ENCODE data around the gene APBA1. TPM values are rescaled to one million over a fixed set of nuclear protein-coding genes. Genes with fewer than 3 reads are reported as not detected.

Gene APBA1
- polyA plus RNA-seq, 3 donors, result 1.6 TPM; not detected in 2

- peaks cover 0 to 3% of the 10 kb centered on the region in 2 donors for H3K27me3 ChIP-seq (ENCODE audit: control insufficient read depth in 2 of 2, insufficient read depth in 2 of 2, low read length in 2 of 2)
- peaks cover 0 to 2% (median 1%) of the 10 kb centered on the region in 3 donors for H3K27me3 Mint-ChIP-seq (ENCODE audit: low read depth in 3 of 3)
- no peak overlapping the region for H3K4me3 Mint-ChIP-seq
- no peaks in the 10 kb centered on the region for H3K4me1 ChIP-seq (ENCODE audit: control insufficient read depth in 1 of 2, insufficient read depth in 2 of 2, low read length in 2 of 2)
- H3K9ac ChIP-seq (ENCODE audit: insufficient read depth, low read length, poor library complexity, severe bottlenecking), result no peak overlapping the region
- TF ChIP-seq, protein P1, sequence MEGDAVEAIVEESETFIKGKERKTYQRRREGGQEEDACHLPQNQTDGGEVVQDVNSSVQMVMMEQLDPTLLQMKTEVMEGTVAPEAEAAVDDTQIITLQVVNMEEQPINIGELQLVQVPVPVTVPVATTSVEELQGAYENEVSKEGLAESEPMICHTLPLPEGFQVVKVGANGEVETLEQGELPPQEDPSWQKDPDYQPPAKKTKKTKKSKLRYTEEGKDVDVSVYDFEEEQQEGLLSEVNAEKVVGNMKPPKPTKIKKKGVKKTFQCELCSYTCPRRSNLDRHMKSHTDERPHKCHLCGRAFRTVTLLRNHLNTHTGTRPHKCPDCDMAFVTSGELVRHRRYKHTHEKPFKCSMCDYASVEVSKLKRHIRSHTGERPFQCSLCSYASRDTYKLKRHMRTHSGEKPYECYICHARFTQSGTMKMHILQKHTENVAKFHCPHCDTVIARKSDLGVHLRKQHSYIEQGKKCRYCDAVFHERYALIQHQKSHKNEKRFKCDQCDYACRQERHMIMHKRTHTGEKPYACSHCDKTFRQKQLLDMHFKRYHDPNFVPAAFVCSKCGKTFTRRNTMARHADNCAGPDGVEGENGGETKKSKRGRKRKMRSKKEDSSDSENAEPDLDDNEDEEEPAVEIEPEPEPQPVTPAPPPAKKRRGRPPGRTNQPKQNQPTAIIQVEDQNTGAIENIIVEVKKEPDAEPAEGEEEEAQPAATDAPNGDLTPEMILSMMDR (IDR thresholded peaks at IDR 0.05), result peak; percentile 78
- intact Hi-C loops (cut with micrococcal nuclease), result loop anchor here (5.0 kb wide), 2 partner anchors 455 to 690 kb away; no protein-coding TSS in a partner anchor
- no peak overlapping the region for H3K27ac Mint-ChIP-seq
- no peaks in the 10 kb centered on the region for H3K4me1 Mint-ChIP-seq
- H3K4me2 ChIP-seq (replicated peaks; ENCODE audit: extremely low read depth, low read length, poor library complexity, severe bottlenecking), result no peak overlapping the region
- no peaks in the 10 kb centered on the region for H3K36me3 Mint-ChIP-seq
- no peaks in the 10 kb centered on the region for H3K79me2 ChIP-seq (ENCODE audit: insufficient read depth, low read length)
- H4K20me1 ChIP-seq (ENCODE audit: insufficient read depth, low read length), result no peaks in the 10 kb centered on the region
- no peak overlapping the region for H3K27ac ChIP-seq (ENCODE audit: low read depth in 1 of 2, low read length in 2 of 2)
- no peaks in the 10 kb centered on the region for H3K36me3 ChIP-seq (replicated peaks in 1 of 2; ENCODE audit: control insufficient read depth in 1 of 2, insufficient read depth in 2 of 2, low read length in 2 of 2)
- WGBS (ENCODE audit: insufficient coverage), result 89% methylated on average over 10 of the region's 16 CpGs
- H3K9me3 Mint-ChIP-seq, result peaks cover 0 to 5% (median 0%) of the 10 kb centered on the region in 7 donors
- no peak overlapping the region for H2AFZ ChIP-seq (ENCODE audit: insufficient read depth, low read depth, low read length, poor library complexity, severe bottlenecking)
- H3K4me3 ChIP-seq (replicated peaks in 1 of 3; ENCODE audit: low read depth in 2 of 3, low read length in 3 of 3), result no peak overlapping the region
- no peaks in the 10 kb centered on the region for H3K9me3 ChIP-seq (replicated peaks in 1 of 2; ENCODE audit: control insufficient read depth in 1 of 2, insufficient read depth in 1 of 2, low read length in 2 of 2)
- DNase-seq, result peak; percentile 25 to 49 (median 45)
Measured at GRCh38 chr9:69421908-69422801, 250.0 kb downstream of the APBA1 start.

DNA sequence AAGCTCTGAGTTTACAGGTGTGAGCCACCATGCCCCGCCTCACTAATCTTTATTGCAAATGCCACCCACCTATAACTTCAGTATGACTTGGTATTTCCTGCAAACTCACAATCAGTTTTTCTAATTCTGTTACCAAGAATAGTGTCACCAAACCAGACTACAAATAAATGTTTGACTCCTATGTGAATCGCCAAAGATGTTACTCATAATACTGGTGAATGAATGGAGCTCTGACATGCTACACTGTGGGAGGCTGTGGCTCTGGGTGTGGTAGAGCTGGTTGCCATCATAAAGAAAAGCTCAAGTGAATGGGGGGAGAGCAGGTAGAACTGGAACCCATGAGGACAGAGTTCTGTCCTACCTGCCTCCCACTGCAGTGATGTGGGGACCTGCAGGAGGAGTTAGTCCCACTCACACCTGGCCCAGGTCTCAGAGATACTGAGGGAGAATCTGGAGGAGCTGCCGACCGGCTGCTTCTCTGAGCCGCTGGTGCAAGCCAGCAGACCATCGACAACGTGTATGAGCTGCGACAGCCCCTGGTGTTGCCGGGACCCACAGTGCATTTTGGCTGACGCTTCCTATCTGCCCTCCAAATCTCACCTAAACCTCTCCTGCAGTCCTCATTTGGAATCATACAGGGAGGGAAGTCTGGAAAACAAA lies 251.4 kb downstream of the APBA1 start:
- H3K9me3 Mint-ChIP-seq, result peaks cover 0 to 5% (median 0%) of the 10 kb centered on the region in 7 donors
- Histone ChIP-seq H3K9ac (ENCODE audit: insufficient read depth, low read length, poor library complexity, severe bottlenecking) (no peak overlapping the region), H3K4me2 (replicated peaks; ENCODE audit: extremely low read depth, low read length, poor library complexity, severe bottlenecking) (no peak overlapping the region), H3K36me3 (replicated peaks in 1 of 2; ENCODE audit: control insufficient read depth in 1 of 2, insufficient read depth in 2 of 2, low read length in 2 of 2) (no peaks in the 10 kb centered on the region), H3K79me2 (ENCODE audit: insufficient read depth, low read length) (no peaks in the 10 kb centered on the region), H3K27me3 (ENCODE audit: control insufficient read depth in 2 of 2, insufficient read depth in 2 of 2, low read length in 2 of 2) (peaks cover 0 to 3% of the 10 kb centered on the region in 2 donors), H2AFZ (ENCODE audit: insufficient read depth, low read depth, low read length, poor library complexity, severe bottlenecking) (no peak overlapping the region), H4K20me1 (ENCODE audit: insufficient read depth, low read length) (no peaks in the 10 kb centered on the region), H3K27ac (ENCODE audit: low read depth in 1 of 2, low read length in 2 of 2) (no peak overlapping the region), H3K9me3 (replicated peaks in 1 of 2; ENCODE audit: control insufficient read depth in 1 of 2, insufficient read depth in 1 of 2, low read length in 2 of 2) (no peaks in the 10 kb centered on the region), H3K4me1 (ENCODE audit: control insufficient read depth in 1 of 2, insufficient read depth in 2 of 2, low read length in 2 of 2) (no peaks in the 10 kb centered on the region), H3K4me3 (replicated peaks in 1 of 3; ENCODE audit: low read depth in 2 of 3, low read length in 3 of 3) (no peak overlapping the region)
- TF ChIP-seq, protein P1 (IDR thresholded peaks at IDR 0.05), result no peak
- no peaks in the 10 kb centered on the region for H3K4me1 Mint-ChIP-seq
- no peaks in the 10 kb centered on the region for H3K36me3 Mint-ChIP-seq
- intact Hi-C loops (cut with micrococcal nuclease), result loop anchor here (5.0 kb wide), 2 partner anchors 457 to 692 kb away; no protein-coding TSS in a partner anchor
- H3K4me3 Mint-ChIP-seq, result no peak overlapping the region
- no peak for DNase-seq
- 91% methylated on average over 6 of the region's 10 CpGs for WGBS (ENCODE audit: insufficient coverage)
- H3K27me3 Mint-ChIP-seq (ENCODE audit: low read depth in 3 of 3), result peaks cover 0 to 2% (median 1%) of the 10 kb centered on the region in 3 donors
- H3K27ac Mint-ChIP-seq, result no peak overlapping the region
